Ureter (tissue), 1 donor: ENCODE measurements around the gene CCNK. TPM values are rescaled to one million over a fixed set of nuclear protein-coding genes. Genes with fewer than 3 reads are reported as not detected.

Source experiments
- DNase-seq: peaks from one replicate; pipeline ENCODE4 v3.0.0-alpha.2; 2020; ENCODE audit warnings: low spot score
- total RNA-seq: library from RNA; stranded (reverse); gene quantifications from one replicate; pipeline ENCODE4 v1.2.4, GENCODE V29; 2023
- donor health status: DM: yes; HTN: yes; CAD: no.

The CCNK gene
- total RNA-seq, 1 donor from 2014 or later: 62.5 TPM

GRCh38 chr14:99466758-99467157 lies 14.5 kb upstream of the CCNK start:
- no peak for DNase-seq

GRCh38 chr14:99467336-99468078 lies 13.7 kb upstream of the CCNK start:
- no peak for DNase-seq

DNA sequence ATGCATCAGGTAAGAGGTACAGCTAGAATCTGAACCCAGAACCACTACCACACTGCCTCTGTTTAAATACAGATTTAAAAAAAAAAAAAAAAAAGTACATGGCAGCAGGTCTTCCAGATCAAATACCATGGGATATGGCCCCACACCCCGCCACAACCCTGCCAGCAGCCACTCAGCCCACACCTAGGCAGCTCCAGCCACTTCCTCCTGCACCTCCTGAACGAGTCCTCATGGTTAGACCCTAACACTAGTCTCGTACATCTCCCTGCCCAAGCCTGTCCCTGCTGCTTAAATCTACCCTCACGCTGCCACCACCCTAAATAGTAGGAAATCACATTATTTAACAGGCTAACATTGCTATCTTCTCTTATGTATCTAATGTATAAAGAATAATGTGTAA lies 13.1 kb upstream of the CCNK start:
- DNase-seq: no peak

DNA sequence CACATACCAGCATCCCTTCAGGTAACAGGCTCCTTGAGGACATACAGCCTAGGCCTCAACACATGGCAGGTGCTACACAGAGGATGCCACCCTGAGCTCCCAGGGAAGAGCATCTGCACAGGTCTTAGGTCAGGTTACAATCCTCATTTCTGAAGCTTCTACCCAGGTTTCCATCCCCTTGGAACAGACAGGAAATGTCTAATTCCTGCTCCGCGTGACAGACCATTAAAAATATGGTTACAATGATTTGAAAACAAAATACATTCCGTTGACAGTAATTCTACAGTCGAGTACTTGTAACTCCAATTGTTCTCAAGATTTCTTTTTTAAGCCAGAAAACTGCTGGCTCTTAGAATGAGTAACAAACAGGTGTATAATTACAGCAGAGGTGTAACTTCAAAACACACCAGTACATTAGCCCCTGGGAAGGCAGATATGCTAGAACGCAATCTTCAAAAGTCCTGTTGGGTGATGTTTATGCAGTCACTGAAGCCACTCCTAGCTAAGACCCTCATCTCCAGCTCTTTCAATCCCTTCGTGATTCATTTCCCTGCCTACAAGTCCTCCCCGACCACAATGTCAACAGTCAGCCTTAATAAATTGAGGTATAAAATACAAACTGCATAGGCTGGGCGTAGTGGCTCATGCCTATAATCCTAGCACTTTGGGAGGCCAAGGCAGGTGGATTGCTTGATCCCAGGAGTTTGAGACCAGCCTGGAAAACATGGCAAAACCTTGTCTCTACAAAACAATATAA lies 12.2 kb upstream of the CCNK start:
- no peak for DNase-seq

- DNase-seq: no peak
Measured at GRCh38 chr14:99471731-99472130, 9.5 kb upstream of the CCNK start.

DNA sequence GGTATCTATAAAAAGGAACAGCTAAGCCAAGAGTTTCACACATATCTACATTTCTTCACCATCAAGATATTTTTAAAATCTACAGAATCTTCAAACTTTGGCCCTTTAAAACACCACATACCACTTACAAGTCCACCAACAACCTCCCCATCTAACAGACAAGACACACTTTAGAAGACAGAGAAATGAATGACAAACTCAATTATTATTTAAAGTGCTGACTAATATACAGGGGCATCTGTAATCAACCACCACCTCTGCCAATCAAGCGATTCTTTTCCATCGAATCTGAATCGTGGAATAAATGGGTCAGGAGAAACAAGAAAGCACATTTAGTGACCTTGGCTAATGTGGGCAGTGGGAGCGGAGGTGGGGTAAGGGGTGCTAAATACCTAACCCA lies 8.3 kb upstream of the CCNK start:
- no peak for DNase-seq

DNA sequence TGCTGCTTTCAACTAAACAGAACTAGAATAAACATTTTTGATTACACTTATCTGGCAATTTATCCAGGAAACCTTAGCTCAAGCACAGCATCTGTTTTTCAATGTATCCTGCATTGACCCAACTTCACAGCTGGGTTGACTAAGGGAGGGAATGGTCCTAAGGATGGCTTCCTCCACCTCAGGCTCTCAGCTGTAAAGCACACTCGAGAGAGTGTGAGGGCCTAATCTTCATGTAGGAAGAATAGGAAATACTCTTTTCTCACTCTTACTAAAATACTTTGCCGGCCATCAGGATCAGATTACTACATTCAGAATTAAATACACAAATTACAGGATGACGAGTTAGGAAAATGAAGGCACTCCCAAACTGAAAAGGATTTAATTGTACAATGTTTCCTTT lies 7.8 kb upstream of the CCNK start:
- no peak for DNase-seq

DNA sequence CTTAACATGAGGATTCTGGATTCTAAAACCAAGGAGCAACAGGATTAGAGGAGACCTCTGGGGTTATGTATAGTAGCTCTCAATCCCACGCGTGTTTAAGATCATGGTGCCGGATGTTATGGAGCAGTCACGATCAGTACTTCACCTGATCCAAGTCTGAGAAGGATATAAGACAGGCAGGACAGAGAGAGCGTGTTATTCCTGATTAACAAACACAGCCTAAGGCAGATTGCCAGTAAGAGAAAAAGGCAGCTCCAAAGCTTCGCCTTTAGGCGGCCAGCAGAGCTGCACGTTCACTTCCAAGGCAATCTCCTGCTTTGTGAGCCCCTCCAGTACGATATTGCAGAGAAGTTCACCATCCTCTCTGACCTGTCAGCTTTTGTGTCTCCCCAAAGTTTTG lies 6.0 kb upstream of the CCNK start:
- no peak for DNase-seq

DNA sequence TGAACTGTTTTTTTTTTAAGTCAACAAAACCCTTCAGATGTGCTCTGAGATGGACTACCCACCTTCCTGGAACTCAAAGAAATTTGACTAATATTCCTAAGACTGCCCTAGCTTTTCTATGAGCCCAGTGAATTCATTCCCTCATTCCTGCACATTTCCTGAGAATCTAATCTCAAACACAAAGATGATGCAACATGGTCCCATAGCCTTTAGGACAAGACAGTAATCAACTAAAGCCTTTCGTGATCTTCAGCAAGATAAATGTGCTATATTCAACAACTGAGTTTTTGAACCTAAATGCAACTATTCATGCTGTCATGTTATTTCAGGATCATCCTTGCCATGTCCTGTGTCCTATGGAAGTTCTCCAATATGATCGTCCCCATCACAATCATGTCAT lies 5.5 kb upstream of the CCNK start:
- no peak for DNase-seq

GRCh38 chr14:99476864-99477263 lies 4.3 kb upstream of the CCNK start:
- no peak for DNase-seq

GRCh38 chr14:99478128-99478527 lies 3.1 kb upstream of the CCNK start:
- no peak for DNase-seq

DNA sequence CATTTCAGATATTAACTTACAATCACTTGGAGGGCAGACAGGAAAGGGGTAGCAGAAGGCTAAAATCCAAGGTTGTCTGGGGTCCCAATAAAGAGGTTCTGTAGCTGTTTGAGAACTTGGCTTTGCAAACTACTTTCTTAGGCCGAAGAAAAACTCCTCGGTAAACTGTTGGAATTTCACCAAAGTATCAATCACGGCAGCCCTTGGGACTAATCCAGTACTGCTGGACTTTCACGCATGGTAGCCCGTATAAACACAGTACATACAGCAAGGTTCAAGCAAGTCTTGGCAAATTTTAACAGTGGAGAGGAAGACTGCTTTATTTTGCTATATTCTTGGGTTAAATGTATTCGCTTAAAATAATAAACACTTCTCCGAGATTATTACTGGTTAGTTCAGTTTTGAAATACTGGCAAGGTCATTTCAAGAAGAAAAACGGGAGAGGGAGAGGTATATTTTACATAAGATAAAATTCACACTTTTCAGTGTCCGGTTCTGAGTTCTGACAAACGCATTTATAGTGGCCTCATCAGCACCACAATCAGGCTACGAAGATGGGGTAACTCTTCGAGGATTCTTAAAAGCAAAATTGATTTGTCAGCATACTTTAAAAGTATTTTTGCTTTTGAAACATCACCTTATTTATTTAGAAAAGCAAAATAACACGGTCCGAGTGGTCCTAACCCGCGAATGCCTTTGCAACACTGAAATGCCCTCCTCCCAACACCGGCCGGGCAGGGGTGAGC lies 1.9 kb upstream of the CCNK start:
- no peak for DNase-seq

DNA sequence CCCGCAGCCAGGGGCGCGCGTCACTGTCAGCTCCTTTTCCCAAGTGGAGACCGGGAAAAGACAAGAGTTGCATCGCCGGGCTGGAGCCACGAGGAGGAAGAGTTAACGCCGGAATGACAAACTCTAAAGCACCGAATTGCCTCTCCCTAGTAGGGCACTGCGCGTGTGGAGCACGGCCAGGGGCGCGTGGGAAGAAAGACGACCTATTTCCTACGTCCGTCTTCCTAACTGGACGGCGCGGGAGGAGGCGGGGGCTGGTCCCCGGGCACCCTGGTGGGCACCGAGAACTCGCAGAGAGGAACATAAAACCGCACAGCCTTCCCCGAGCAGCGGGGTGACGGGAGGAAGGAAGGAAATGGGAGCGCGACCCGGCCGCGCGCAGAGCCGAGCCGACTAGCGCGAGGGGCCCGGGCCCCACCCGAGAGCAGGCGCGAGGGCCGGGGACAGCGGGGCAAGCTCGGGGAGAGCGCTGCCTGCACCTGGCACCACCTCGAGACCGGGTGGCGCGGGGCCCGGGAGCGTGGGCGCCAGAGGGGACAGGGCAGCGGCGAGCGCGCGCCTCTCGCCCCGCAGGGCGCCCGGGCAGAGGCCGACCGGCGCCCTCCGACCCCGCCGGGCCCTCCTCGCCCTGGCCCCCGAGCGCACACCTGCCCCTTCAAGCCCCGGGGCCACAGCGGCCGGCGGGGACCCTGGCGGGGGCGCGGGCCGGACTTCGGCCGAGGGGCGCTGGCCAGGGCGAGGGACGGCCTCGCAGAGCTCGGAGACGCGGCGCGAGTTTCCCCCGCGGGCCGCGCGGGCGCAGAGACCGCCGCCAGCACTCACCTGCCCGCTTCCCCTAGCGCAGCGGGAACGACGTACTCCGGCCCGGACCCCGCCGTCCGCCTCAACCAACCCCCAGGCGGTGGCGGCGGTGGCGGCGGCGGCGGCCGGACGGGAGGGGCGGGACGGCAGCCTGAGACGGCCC lies 1.0 kb upstream of the CCNK start, which contains the start of gene SETD3:
TSS of gene SETD3 (minus strand) at position 954 of the 964 bp plus-strand sequence. CDS start 15,054 bp downstream, outside the sequence.
- peak; percentile 62 for DNase-seq

- DNase-seq: no peak
Measured at GRCh38 chr14:99481745-99482099, 513 bp downstream of the CCNK start.

GRCh38 chr14:99484106-99484505 lies 2.9 kb downstream of the CCNK start:
- DNase-seq: no peak

DNA sequence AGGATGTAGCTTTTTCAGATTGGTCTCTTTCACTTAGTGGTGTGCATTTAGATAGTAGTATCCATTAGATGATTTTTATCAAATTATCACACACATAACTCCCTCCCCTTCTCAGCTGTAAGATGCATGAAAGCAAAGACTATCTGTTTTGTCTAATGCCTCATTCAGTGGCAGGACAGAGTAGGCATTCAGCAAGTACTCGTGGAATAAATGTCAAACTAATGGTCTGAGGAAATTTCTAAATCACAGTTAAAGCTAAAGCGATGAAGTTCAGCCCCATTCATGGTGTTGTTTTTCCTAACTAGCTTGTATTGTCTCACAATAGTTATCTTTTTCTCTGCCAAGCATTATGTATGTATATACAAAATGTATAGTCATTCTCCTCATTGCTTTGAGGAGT lies 16.1 kb downstream of the CCNK start:
- DNase-seq: no peak

DNA sequence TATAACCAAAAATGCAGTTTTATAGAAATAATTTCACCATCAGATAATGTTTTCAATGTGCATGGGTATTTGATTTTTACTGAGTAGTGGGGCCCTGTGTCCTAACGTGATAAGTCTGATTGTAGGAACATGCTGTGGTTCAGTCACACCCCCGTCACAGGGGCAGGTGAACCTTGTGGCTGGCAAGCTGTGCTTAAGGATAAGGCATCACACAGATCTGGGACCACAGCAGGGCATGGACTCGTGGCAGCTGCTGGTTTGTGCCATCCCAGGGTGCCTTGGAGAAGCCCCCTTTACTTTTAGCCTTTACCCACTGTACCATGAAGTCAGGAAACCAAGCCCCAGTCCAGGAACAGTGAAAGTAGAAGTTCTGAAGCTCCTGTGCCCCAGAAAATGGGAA lies 16.7 kb downstream of the CCNK start:
- no peak for DNase-seq

DNA sequence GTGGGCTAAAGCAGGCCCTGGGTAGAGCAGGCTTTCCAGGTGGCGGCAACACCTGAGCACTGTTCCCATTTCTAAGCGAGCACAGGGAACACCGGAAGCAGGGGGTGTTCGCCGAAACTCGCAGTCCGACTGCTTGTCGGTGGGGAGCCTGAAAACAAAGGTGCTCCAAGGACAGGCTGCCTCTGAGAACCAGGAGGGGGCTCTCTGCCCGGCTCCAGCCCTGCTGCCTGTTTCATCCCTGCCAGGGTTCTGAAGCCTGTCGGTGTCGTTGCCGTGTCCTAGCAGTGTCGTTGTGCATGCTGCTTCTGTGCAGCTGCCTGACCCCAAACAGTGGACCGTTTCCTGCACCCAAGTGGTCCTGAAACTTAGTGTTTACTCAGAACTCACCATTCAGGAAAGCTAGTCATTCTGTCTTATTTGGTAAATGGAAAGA lies 21.8 kb downstream of the CCNK start:
- no peak for DNase-seq

- DNase-seq: no peak
Measured at GRCh38 chr14:99503848-99504453, 22.7 kb downstream of the CCNK start.

DNA sequence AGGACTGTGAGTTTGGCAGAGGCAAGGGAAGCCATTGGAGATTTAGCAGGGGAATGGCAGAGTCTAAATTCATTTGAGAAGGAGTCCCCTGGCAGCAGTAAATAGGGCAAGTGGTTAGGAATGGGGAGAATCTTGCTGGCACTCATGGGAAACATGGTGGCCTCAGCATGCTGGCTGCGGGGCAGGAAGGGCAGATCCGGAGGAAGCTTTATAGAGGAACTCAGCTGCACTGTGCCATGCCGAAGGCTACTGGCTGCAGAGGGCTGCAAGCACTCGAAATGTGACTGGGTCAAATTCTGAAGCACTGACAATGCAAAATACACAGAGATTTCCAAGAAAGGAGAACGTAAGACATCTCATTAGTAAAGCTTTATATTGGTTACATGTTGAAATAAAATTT lies 23.9 kb downstream of the CCNK start:
- DNase-seq: no peak

DNA sequence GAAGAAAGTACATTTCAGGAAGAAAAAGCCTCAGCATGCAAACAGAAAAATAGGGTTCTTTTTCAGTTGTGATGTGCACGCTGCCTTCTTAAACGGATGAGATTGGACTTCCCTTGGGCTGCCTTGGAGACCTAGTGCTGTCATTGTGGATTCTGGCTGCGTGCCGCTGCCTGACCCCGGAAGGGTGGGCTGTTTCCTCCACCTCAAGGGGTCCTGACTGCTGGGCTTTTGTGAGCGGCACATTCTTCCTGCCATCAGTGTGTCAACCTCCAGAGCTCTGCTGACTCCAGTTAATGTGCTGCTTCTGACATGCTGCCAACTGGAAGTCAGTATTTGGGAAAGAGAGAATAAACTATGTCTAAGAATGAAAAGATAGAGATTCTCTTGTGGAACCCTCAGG lies 25.1 kb downstream of the CCNK start:
- DNase-seq: no peak
